ENCODE data around the gene POP5.
"Not testable (repeated sequence)": the region's sequence is repeated elsewhere in the genome, so short reads cannot be mapped to it uniquely, and the experiment has no call there.

The POP5 gene

GRCh38 chr12:120580787-120581723 is at the start of gene POP5:
POP5 (minus strand) TSS chr12:120581402; CDS start chr12:120581362, 40 bp downstream.
- DNase-seq (ENCODE audit: extremely low read depth in 1 of 2, low read depth in 1 of 2) = peak; percentile 91 to 95

GRCh38 chr12:120630104-120630892 is 49.1 kb upstream of the POP5 start:
- DNase-seq (ENCODE audit: extremely low read depth in 1 of 2, low read depth in 1 of 2) = no peak

- no peak for DNase-seq (ENCODE audit: extremely low read depth in 1 of 2, low read depth in 1 of 2)
Observed at GRCh38 chr12:120628919-120629318, 47.7 kb upstream of the POP5 start.

- no peak for DNase-seq (ENCODE audit: extremely low read depth in 1 of 2, low read depth in 1 of 2)
Observed at GRCh38 chr12:120625557-120626419, 44.6 kb upstream of the POP5 start.

GRCh38 chr12:120620624-120621023 is 39.4 kb upstream of the POP5 start:
- DNase-seq (ENCODE audit: extremely low read depth in 1 of 2, low read depth in 1 of 2) = no peak

- DNase-seq (ENCODE audit: extremely low read depth in 1 of 2, low read depth in 1 of 2) = no peak
Observed at GRCh38 chr12:120618954-120619615, 37.9 kb upstream of the POP5 start.

- DNase-seq (ENCODE audit: extremely low read depth in 1 of 2, low read depth in 1 of 2) = not testable (repeated sequence)
Observed at GRCh38 chr12:120617767-120618166, 36.6 kb upstream of the POP5 start.

GRCh38 chr12:120617193-120617592 is 36.0 kb upstream of the POP5 start:
- DNase-seq (ENCODE audit: extremely low read depth in 1 of 2, low read depth in 1 of 2) = not testable (repeated sequence)

GRCh38 chr12:120614848-120615247 is 33.6 kb upstream of the POP5 start:
- DNase-seq (ENCODE audit: extremely low read depth in 1 of 2, low read depth in 1 of 2) = no peak

GRCh38 chr12:120611534-120611933 is 30.3 kb upstream of the POP5 start:
- DNase-seq (ENCODE audit: extremely low read depth in 1 of 2, low read depth in 1 of 2) = not testable (repeated sequence)

GRCh38 chr12:120610560-120610959 is 29.4 kb upstream of the POP5 start:
- DNase-seq (ENCODE audit: extremely low read depth in 1 of 2, low read depth in 1 of 2) = no peak

- not testable (repeated sequence) for DNase-seq (ENCODE audit: extremely low read depth in 1 of 2, low read depth in 1 of 2)
Observed at GRCh38 chr12:120602416-120602815, 21.2 kb upstream of the POP5 start.

GRCh38 chr12:120599672-120600552 is 18.7 kb upstream of the POP5 start:
- DNase-seq (ENCODE audit: extremely low read depth in 1 of 2, low read depth in 1 of 2) = no peak

GRCh38 chr12:120598674-120599463 is 17.7 kb upstream of the POP5 start:
- no peak for DNase-seq (ENCODE audit: extremely low read depth in 1 of 2, low read depth in 1 of 2)

GRCh38 chr12:120597861-120598260 is 16.7 kb upstream of the POP5 start:
- no peak for DNase-seq (ENCODE audit: extremely low read depth in 1 of 2, low read depth in 1 of 2)

GRCh38 chr12:120596901-120597300 is 15.7 kb upstream of the POP5 start:
- DNase-seq (ENCODE audit: extremely low read depth in 1 of 2, low read depth in 1 of 2) = no peak

- no peak for DNase-seq (ENCODE audit: extremely low read depth in 1 of 2, low read depth in 1 of 2)
Observed at GRCh38 chr12:120592121-120593049, 11.2 kb upstream of the POP5 start.

Measured in stimulated activated CD8-positive, alpha-beta memory T cell treated with anti-CD3 and anti-CD28 coated beads, Interleukin-7, amount 100 ng/mL, for 48 hours (primary cell).